HG02798 (cell line): ENCODE results near the gene IPCEF1.
"Not testable (repeated sequence)": the region's sequence is repeated elsewhere in the genome, so short reads cannot be mapped to it uniquely, and the experiment has no call there.

ENCODE experiments used
- ATAC-seq: cut with Tn5 transposase; IDR thresholded peaks from one replicate; pipeline ENCODE4 v1.9.1; 2021; ENCODE audit warnings: mild to moderate bottlenecking; ENCODE audit not compliant: unreplicated experiment, poor library complexity

IPCEF1 gene

GRCh38 chr6:154341336-154341735 is 15.3 kb downstream of the IPCEF1 start:
- ATAC-seq = no peak

GRCh38 chr6:154337406-154338005 is 19.1 kb downstream of the IPCEF1 start:
- ATAC-seq = no peak

- not testable (repeated sequence) for ATAC-seq
Measured at GRCh38 chr6:154334147-154334546, 22.5 kb downstream of the IPCEF1 start.

GRCh38 chr6:154331750-154332149 is 24.9 kb downstream of the IPCEF1 start:
- ATAC-seq = no peak

- ATAC-seq = no peak
Measured at GRCh38 chr6:154329350-154330170, 27.0 kb downstream of the IPCEF1 start.

- ATAC-seq = not testable (repeated sequence)
Measured at GRCh38 chr6:154327313-154327712, 29.3 kb downstream of the IPCEF1 start.

GRCh38 chr6:154325142-154325541 is 31.5 kb downstream of the IPCEF1 start:
- no peak for ATAC-seq

- ATAC-seq = no peak
Measured at GRCh38 chr6:154320181-154320580, 36.4 kb downstream of the IPCEF1 start.

- no peak for ATAC-seq
Measured at GRCh38 chr6:154319231-154319858, 37.3 kb downstream of the IPCEF1 start.

- no peak for ATAC-seq
Measured at GRCh38 chr6:154318721-154319120, 37.9 kb downstream of the IPCEF1 start.

GRCh38 chr6:154316131-154316530 is 40.5 kb downstream of the IPCEF1 start:
- no peak for ATAC-seq

- ATAC-seq = no peak
Measured at GRCh38 chr6:154314084-154314483, 42.5 kb downstream of the IPCEF1 start.

GRCh38 chr6:154308986-154309385 is 47.6 kb downstream of the IPCEF1 start:
- ATAC-seq = no peak

GRCh38 chr6:154307696-154308425 is 48.7 kb downstream of the IPCEF1 start:
- ATAC-seq = no peak

- not testable (repeated sequence) for ATAC-seq
Measured at GRCh38 chr6:154307147-154307546, 49.5 kb downstream of the IPCEF1 start.

GRCh38 chr6:154306696-154307095 is 49.9 kb downstream of the IPCEF1 start:
- peak; percentile 55 for ATAC-seq

- ATAC-seq = no peak
Measured at GRCh38 chr6:154304191-154304590, 52.4 kb downstream of the IPCEF1 start.

GRCh38 chr6:154303642-154304041 is 53.0 kb downstream of the IPCEF1 start:
- not testable (repeated sequence) for ATAC-seq

GRCh38 chr6:154301839-154302752 is 54.5 kb downstream of the IPCEF1 start:
- ATAC-seq = peak; percentile 94
